ENCODE measurements around the gene DPYD. TPM values are rescaled to one million over a fixed set of nuclear protein-coding genes. Genes with fewer than 3 reads are reported as not detected.

DPYD gene
- polyA plus RNA-seq, 2 donors = 6.7 to 10.0 TPM

- 89 to 91% methylated on average over 3 of the region's 3 CpGs for WGBS, 2 donors
- Histone ChIP-seq H3K36me3 (ENCODE audit: control insufficient read depth in 2 of 2, insufficient read depth in 2 of 2, low read length in 1 of 2) (peaks cover 0 to 2% of the 10 kb centered on the region in 2 donors), H3K9me3 (ENCODE audit: control insufficient read depth in 2 of 2, insufficient read depth in 1 of 2, low read depth in 1 of 2, low read length in 1 of 2) (no peaks in the 10 kb centered on the region), H3K4me1 (ENCODE audit: control insufficient read depth in 2 of 2, insufficient read depth in 2 of 2, low read length in 1 of 2) (no peaks in the 10 kb centered on the region), H3K27me3 (ENCODE audit: control insufficient read depth in 1 of 2, insufficient read depth in 2 of 2, low read length in 2 of 2) (no peaks in the 10 kb centered on the region), H3K4me3 (ENCODE audit: low read depth in 1 of 2, low read length in 2 of 2) (no peak overlapping the region), H3K27ac (ENCODE audit: low read depth in 2 of 2, low read length in 1 of 2) (no peak overlapping the region)
Observed at GRCh38 chr1:97378596-97378995, 542.2 kb downstream of the DPYD start.

- no peaks in the 10 kb centered on the region for H3K9me3 ChIP-seq (ENCODE audit: control insufficient read depth in 2 of 2, insufficient read depth in 1 of 2, low read depth in 1 of 2, low read length in 1 of 2)
- H3K27me3 ChIP-seq (ENCODE audit: control insufficient read depth in 1 of 2, insufficient read depth in 2 of 2, low read length in 2 of 2) = no peaks in the 10 kb centered on the region
- WGBS, 2 donors = 90 to 94% methylated on average over 5 of the region's 5 CpGs
- H3K27ac ChIP-seq (ENCODE audit: low read depth in 2 of 2, low read length in 1 of 2) = no peak overlapping the region
- H3K4me3 ChIP-seq (ENCODE audit: low read depth in 1 of 2, low read length in 2 of 2) = no peak overlapping the region
- H3K36me3 ChIP-seq (ENCODE audit: control insufficient read depth in 2 of 2, insufficient read depth in 2 of 2, low read length in 1 of 2) = peaks cover 0 to 2% of the 10 kb centered on the region in 2 donors
- H3K4me1 ChIP-seq (ENCODE audit: control insufficient read depth in 2 of 2, insufficient read depth in 2 of 2, low read length in 1 of 2) = no peaks in the 10 kb centered on the region
Observed at GRCh38 chr1:97377432-97378034, 543.3 kb downstream of the DPYD start.

GRCh38 chr1:97373000-97373399, 547.8 kb downstream of the DPYD start:
- WGBS, 2 donors = 55 to 73% methylated on average over 5 of the region's 5 CpGs
- H3K4me1 ChIP-seq (ENCODE audit: control insufficient read depth in 2 of 2, insufficient read depth in 2 of 2, low read length in 1 of 2) = no peaks in the 10 kb centered on the region
- no peaks in the 10 kb centered on the region for H3K27me3 ChIP-seq (ENCODE audit: control insufficient read depth in 1 of 2, insufficient read depth in 2 of 2, low read length in 2 of 2)
- H3K9me3 ChIP-seq (ENCODE audit: control insufficient read depth in 2 of 2, insufficient read depth in 1 of 2, low read depth in 1 of 2, low read length in 1 of 2) = no peaks in the 10 kb centered on the region
- H3K4me3 ChIP-seq (ENCODE audit: low read depth in 1 of 2, low read length in 2 of 2) = no peak overlapping the region
- H3K27ac ChIP-seq (ENCODE audit: low read depth in 2 of 2, low read length in 1 of 2) = no peak overlapping the region
- H3K36me3 ChIP-seq (ENCODE audit: control insufficient read depth in 2 of 2, insufficient read depth in 2 of 2, low read length in 1 of 2) = peaks cover 0 to 2% of the 10 kb centered on the region in 2 donors

- Histone ChIP-seq H3K4me3 (ENCODE audit: low read depth in 1 of 2, low read length in 2 of 2) (no peak overlapping the region), H3K27ac (ENCODE audit: low read depth in 2 of 2, low read length in 1 of 2) (no peak overlapping the region)
- WGBS, 2 donors = 85 to 87% methylated on average over 1 of the region's 1 CpG
Observed at GRCh38 chr1:97372531-97372930, 548.3 kb downstream of the DPYD start.

GRCh38 chr1:97368296-97368695, 552.5 kb downstream of the DPYD start:
- Histone ChIP-seq H3K9me3 (ENCODE audit: control insufficient read depth in 2 of 2, insufficient read depth in 1 of 2, low read depth in 1 of 2, low read length in 1 of 2) (no peaks in the 10 kb centered on the region), H3K27ac (ENCODE audit: low read depth in 2 of 2, low read length in 1 of 2) (no peak overlapping the region), H3K4me1 (ENCODE audit: control insufficient read depth in 2 of 2, insufficient read depth in 2 of 2, low read length in 1 of 2) (no peaks in the 10 kb centered on the region), H3K27me3 (ENCODE audit: control insufficient read depth in 1 of 2, insufficient read depth in 2 of 2, low read length in 2 of 2) (no peaks in the 10 kb centered on the region), H3K4me3 (ENCODE audit: low read depth in 1 of 2, low read length in 2 of 2) (no peak overlapping the region), H3K36me3 (ENCODE audit: control insufficient read depth in 2 of 2, insufficient read depth in 2 of 2, low read length in 1 of 2) (no peaks in the 10 kb centered on the region)
- WGBS, 2 donors = 80 to 96% methylated on average over 1 of the region's 1 CpG

More at GRCh38 chr1:97372531-97372930, 548.3 kb downstream of the DPYD start:
- Histone ChIP-seq H3K27me3 (ENCODE audit: control insufficient read depth in 1 of 2, insufficient read depth in 2 of 2, low read length in 2 of 2) (no peaks in the 10 kb centered on the region), H3K9me3 (ENCODE audit: control insufficient read depth in 2 of 2, insufficient read depth in 1 of 2, low read depth in 1 of 2, low read length in 1 of 2) (no peaks in the 10 kb centered on the region), H3K4me1 (ENCODE audit: control insufficient read depth in 2 of 2, insufficient read depth in 2 of 2, low read length in 1 of 2) (no peaks in the 10 kb centered on the region), H3K36me3 (ENCODE audit: control insufficient read depth in 2 of 2, insufficient read depth in 2 of 2, low read length in 1 of 2) (peaks cover 0 to under 1% of the 10 kb centered on the region in 2 donors)

GRCh38 chr1:97366984-97367383, 553.9 kb downstream of the DPYD start:
- H3K4me3 ChIP-seq (ENCODE audit: low read depth in 1 of 2, low read length in 2 of 2) = no peak overlapping the region
- no peaks in the 10 kb centered on the region for H3K4me1 ChIP-seq (ENCODE audit: control insufficient read depth in 2 of 2, insufficient read depth in 2 of 2, low read length in 1 of 2)
- H3K9me3 ChIP-seq (ENCODE audit: control insufficient read depth in 2 of 2, insufficient read depth in 1 of 2, low read depth in 1 of 2, low read length in 1 of 2) = no peaks in the 10 kb centered on the region
- H3K27me3 ChIP-seq (ENCODE audit: control insufficient read depth in 1 of 2, insufficient read depth in 2 of 2, low read length in 2 of 2) = no peaks in the 10 kb centered on the region
- 61 to 73% methylated on average over 3 of the region's 3 CpGs for WGBS, 2 donors
- no peaks in the 10 kb centered on the region for H3K36me3 ChIP-seq (ENCODE audit: control insufficient read depth in 2 of 2, insufficient read depth in 2 of 2, low read length in 1 of 2)
- H3K27ac ChIP-seq (ENCODE audit: low read depth in 2 of 2, low read length in 1 of 2) = no peak overlapping the region

- no peaks in the 10 kb centered on the region for H3K36me3 ChIP-seq (ENCODE audit: control insufficient read depth in 2 of 2, insufficient read depth in 2 of 2, low read length in 1 of 2)
- no peaks in the 10 kb centered on the region for H3K9me3 ChIP-seq (ENCODE audit: control insufficient read depth in 2 of 2, insufficient read depth in 1 of 2, low read depth in 1 of 2, low read length in 1 of 2)
- H3K4me3 ChIP-seq (ENCODE audit: low read depth in 1 of 2, low read length in 2 of 2) = no peak overlapping the region
- WGBS, 2 donors = 82% methylated on average over 4 of the region's 4 CpGs
- H3K4me1 ChIP-seq (ENCODE audit: control insufficient read depth in 2 of 2, insufficient read depth in 2 of 2, low read length in 1 of 2) = no peaks in the 10 kb centered on the region
- H3K27me3 ChIP-seq (ENCODE audit: control insufficient read depth in 1 of 2, insufficient read depth in 2 of 2, low read length in 2 of 2) = no peaks in the 10 kb centered on the region
- H3K27ac ChIP-seq (ENCODE audit: low read depth in 2 of 2, low read length in 1 of 2) = no peak overlapping the region
Observed at GRCh38 chr1:97365026-97365425, 555.8 kb downstream of the DPYD start.

- no peak overlapping the region for H3K4me3 ChIP-seq (ENCODE audit: low read depth in 1 of 2, low read length in 2 of 2)
- no peaks in the 10 kb centered on the region for H3K36me3 ChIP-seq (ENCODE audit: control insufficient read depth in 2 of 2, insufficient read depth in 2 of 2, low read length in 1 of 2)
- H3K27ac ChIP-seq (ENCODE audit: low read depth in 2 of 2, low read length in 1 of 2) = no peak overlapping the region
- H3K4me1 ChIP-seq (ENCODE audit: control insufficient read depth in 2 of 2, insufficient read depth in 2 of 2, low read length in 1 of 2) = no peaks in the 10 kb centered on the region
- no peaks in the 10 kb centered on the region for H3K9me3 ChIP-seq (ENCODE audit: control insufficient read depth in 2 of 2, insufficient read depth in 1 of 2, low read depth in 1 of 2, low read length in 1 of 2)
- H3K27me3 ChIP-seq (ENCODE audit: control insufficient read depth in 1 of 2, insufficient read depth in 2 of 2, low read length in 2 of 2) = no peaks in the 10 kb centered on the region
Observed at GRCh38 chr1:97364086-97364485, 556.7 kb downstream of the DPYD start.

- WGBS, 2 donors = 95 to 100% methylated on average over 1 of the region's 1 CpG
- Histone ChIP-seq H3K4me1 (ENCODE audit: control insufficient read depth in 2 of 2, insufficient read depth in 2 of 2, low read length in 1 of 2) (no peaks in the 10 kb centered on the region), H3K27me3 (ENCODE audit: control insufficient read depth in 1 of 2, insufficient read depth in 2 of 2, low read length in 2 of 2) (no peaks in the 10 kb centered on the region), H3K9me3 (ENCODE audit: control insufficient read depth in 2 of 2, insufficient read depth in 1 of 2, low read depth in 1 of 2, low read length in 1 of 2) (peaks cover 3 to 4% of the 10 kb centered on the region in 2 donors), H3K4me3 (ENCODE audit: low read depth in 1 of 2, low read length in 2 of 2) (no peak overlapping the region), H3K27ac (ENCODE audit: low read depth in 2 of 2, low read length in 1 of 2) (no peak overlapping the region), H3K36me3 (ENCODE audit: control insufficient read depth in 2 of 2, insufficient read depth in 2 of 2, low read length in 1 of 2) (peaks cover 0 to 6% of the 10 kb centered on the region in 2 donors)
Observed at GRCh38 chr1:97356309-97356708, 564.5 kb downstream of the DPYD start.

GRCh38 chr1:97352936-97353382, 567.9 kb downstream of the DPYD start:
- Histone ChIP-seq H3K9me3 (ENCODE audit: control insufficient read depth in 2 of 2, insufficient read depth in 1 of 2, low read depth in 1 of 2, low read length in 1 of 2) (peaks cover 1 to 2% of the 10 kb centered on the region in 2 donors), H3K27ac (ENCODE audit: low read depth in 2 of 2, low read length in 1 of 2) (no peak overlapping the region), H3K27me3 (ENCODE audit: control insufficient read depth in 1 of 2, insufficient read depth in 2 of 2, low read length in 2 of 2) (no peaks in the 10 kb centered on the region), H3K4me1 (ENCODE audit: control insufficient read depth in 2 of 2, insufficient read depth in 2 of 2, low read length in 1 of 2) (no peaks in the 10 kb centered on the region), H3K4me3 (ENCODE audit: low read depth in 1 of 2, low read length in 2 of 2) (no peak overlapping the region), H3K36me3 (ENCODE audit: control insufficient read depth in 2 of 2, insufficient read depth in 2 of 2, low read length in 1 of 2) (peaks cover 0 to under 1% of the 10 kb centered on the region in 2 donors)
- WGBS, 2 donors = 86 to 87% methylated on average over 4 of the region's 4 CpGs
